Measurements from ENCODE around the gene ABTB1. TPM values are rescaled to one million over a fixed set of nuclear protein-coding genes. Genes with fewer than 3 reads are reported as not detected.
"Not testable (repeated sequence)": the region's sequence is repeated elsewhere in the genome, so short reads cannot be mapped to it uniquely, and the experiment has no call there.

Gene ABTB1
- total and polyA plus RNA-seq, 2 of the 13 experiments (the other 11 are each of a cell fraction or from before 2014, with no cell fraction given): 0.42 to 14.5 TPM

DNA sequence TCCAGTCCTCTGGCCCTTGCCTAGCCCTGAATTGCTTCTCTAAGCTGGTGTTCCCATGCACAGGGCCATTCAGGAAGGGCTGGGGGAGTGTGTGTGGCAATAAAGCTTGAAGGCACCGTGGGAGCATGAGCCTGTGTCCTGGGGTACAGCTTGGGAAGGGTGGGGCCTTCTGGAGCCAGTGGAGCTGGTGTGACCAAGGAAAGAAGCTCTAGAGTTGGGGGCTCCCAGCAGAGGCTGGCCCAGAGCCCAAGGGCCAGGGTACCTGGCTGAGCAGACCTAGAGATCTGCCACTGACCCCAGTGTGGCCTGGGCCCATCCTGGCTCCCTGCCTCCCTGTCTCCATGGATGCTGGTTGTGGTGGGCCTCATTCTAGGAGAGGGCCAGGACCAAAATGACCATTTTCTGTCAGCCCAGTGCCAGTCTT, 8.1 kb downstream of the ABTB1 start (continued):
- TF ChIP-seq, protein P1, sequence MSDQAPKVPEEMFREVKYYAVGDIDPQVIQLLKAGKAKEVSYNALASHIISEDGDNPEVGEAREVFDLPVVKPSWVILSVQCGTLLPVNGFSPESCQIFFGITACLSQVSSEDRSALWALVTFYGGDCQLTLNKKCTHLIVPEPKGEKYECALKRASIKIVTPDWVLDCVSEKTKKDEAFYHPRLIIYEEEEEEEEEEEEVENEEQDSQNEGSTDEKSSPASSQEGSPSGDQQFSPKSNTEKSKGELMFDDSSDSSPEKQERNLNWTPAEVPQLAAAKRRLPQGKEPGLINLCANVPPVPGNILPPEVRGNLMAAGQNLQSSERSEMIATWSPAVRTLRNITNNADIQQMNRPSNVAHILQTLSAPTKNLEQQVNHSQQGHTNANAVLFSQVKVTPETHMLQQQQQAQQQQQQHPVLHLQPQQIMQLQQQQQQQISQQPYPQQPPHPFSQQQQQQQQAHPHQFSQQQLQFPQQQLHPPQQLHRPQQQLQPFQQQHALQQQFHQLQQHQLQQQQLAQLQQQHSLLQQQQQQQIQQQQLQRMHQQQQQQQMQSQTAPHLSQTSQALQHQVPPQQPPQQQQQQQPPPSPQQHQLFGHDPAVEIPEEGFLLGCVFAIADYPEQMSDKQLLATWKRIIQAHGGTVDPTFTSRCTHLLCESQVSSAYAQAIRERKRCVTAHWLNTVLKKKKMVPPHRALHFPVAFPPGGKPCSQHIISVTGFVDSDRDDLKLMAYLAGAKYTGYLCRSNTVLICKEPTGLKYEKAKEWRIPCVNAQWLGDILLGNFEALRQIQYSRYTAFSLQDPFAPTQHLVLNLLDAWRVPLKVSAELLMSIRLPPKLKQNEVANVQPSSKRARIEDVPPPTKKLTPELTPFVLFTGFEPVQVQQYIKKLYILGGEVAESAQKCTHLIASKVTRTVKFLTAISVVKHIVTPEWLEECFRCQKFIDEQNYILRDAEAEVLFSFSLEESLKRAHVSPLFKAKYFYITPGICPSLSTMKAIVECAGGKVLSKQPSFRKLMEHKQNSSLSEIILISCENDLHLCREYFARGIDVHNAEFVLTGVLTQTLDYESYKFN (CRISPR knock-in tag; conservative IDR thresholded peaks at IDR 0.05): no peak
- TF ChIP-seq TSC22D2 (CRISPR knock-in tag; IDR thresholded peaks at IDR 0.05; ENCODE audit: borderline replicate concordance): no peak

DNA sequence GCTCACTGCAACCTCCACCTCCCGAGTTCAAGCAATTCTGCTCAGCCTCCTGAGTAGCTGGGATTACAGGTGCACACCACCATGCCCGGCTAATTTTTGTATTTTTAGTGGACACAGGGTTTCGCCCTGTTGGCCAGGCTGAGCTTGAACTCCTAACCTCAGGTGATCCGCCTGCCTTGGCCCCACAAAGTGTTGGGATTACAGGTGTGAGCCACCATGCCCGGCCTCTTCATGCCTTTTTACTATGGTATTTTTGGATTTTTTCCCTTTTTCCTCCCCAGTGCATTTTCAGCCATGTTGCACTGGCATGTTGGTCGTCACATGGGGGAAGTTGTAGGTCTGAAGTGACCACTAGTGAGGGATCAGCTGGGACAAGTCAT, 9.4 kb downstream of the ABTB1 start:
- H4K20me1 ChIP-seq (ENCODE audit: insufficient read depth, low read length); H3K27me3 ChIP-seq (ENCODE audit: control insufficient read depth in 1 of 2, insufficient read depth in 2 of 2, low read length in 2 of 2); FAIRE-seq; H3K27ac ChIP-seq (ENCODE audit: extremely low read length, insufficient read depth, low read length); intact Hi-C loops (cut with micrococcal nuclease; ENCODE audit: unreplicated experiment); ATAC-seq; H3K4me1 ChIP-seq (ENCODE audit: insufficient read depth, low read length); H3K36me3 ChIP-seq (replicated peaks in 1 of 2; ENCODE audit: control insufficient read depth in 1 of 2, insufficient read depth in 2 of 2, low read length in 2 of 2); H3K9ac ChIP-seq (ENCODE audit: insufficient read depth, low read depth, low read length); H3K4me2 ChIP-seq (ENCODE audit: low read depth, low read length); POLR2A ChIA-PET; DNase-seq (ENCODE audit: low spot score); BruUV-seq (replicated peaks); H3K4me3 ChIP-seq (replicated peaks in 1 of 3; ENCODE audit: insufficient read depth in 1 of 3, low read depth in 2 of 3, low read length in 3 of 3); CTCF ChIA-PET (ENCODE audit: low intra/inter-chr PET ratio, low total read pairs); H2AFZ ChIP-seq (ENCODE audit: low read length); H3K79me2 ChIP-seq (ENCODE audit: insufficient read depth, low read length); H3K9me3 ChIP-seq (ENCODE audit: low read length): not testable (repeated sequence)
- in situ Hi-C loops (cut with HindIII; ENCODE audit: extremely low pct_ligation_motif_present, low pct_unique_long_range_greater_than_20kb): loop anchor here (10.0 kb wide), 1 partner anchor 283 kb away; no protein-coding TSS in a partner anchor
- 40% methylated on average over 6 of the region's 6 CpGs for WGBS (ENCODE audit: low lambda C conversion rate)

- intact Hi-C loops (cut with micrococcal nuclease; ENCODE audit: unreplicated experiment) (no loop called here), in situ Hi-C loops (cut with HindIII; ENCODE audit: extremely low pct_ligation_motif_present, low pct_unique_long_range_greater_than_20kb) (loop anchor here (10.0 kb wide), 1 partner anchor 282 kb away; no protein-coding TSS in a partner anchor)
- Histone ChIP-seq H3K9ac (ENCODE audit: insufficient read depth, low read depth, low read length) (no peak overlapping the region), H3K4me1 (ENCODE audit: insufficient read depth, low read length) (no peaks in the 10 kb centered on the region), H3K79me2 (ENCODE audit: insufficient read depth, low read length) (no peaks in the 10 kb centered on the region), H4K20me1 (ENCODE audit: insufficient read depth, low read length) (no peaks in the 10 kb centered on the region), H3K9me3 (ENCODE audit: low read length) (no peaks in the 10 kb centered on the region), H3K27me3 (ENCODE audit: control insufficient read depth in 1 of 2, insufficient read depth in 2 of 2, low read length in 2 of 2) (no peaks in the 10 kb centered on the region; a peak in 1 of 5 replicates), H3K36me3 (replicated peaks in 1 of 2; ENCODE audit: control insufficient read depth in 1 of 2, insufficient read depth in 2 of 2, low read length in 2 of 2) (no peaks in the 10 kb centered on the region), H3K4me3 (replicated peaks in 1 of 3; ENCODE audit: insufficient read depth in 1 of 3, low read depth in 2 of 3, low read length in 3 of 3) (no peak overlapping the region), H3K4me2 (ENCODE audit: low read depth, low read length) (no peak overlapping the region), H3K27ac (ENCODE audit: extremely low read length, insufficient read depth, low read length) (no peak overlapping the region), H2AFZ (ENCODE audit: low read length) (no peak overlapping the region)
- CTCF ChIA-PET (ENCODE audit: low intra/inter-chr PET ratio, low total read pairs): no interaction called here
- DNase-seq (ENCODE audit: low spot score) (no peak), FAIRE-seq (no peak), ATAC-seq (no peak)
- WGBS (ENCODE audit: low lambda C conversion rate): 5% methylated on average over 2 of the region's 8 CpGs
- POLR2A ChIA-PET: no interaction called here
- BruUV-seq (replicated peaks): no TSS peak
- TF ChIP-seq JUN (CRISPR knock-in tag; IDR thresholded peaks at IDR 0.05): no peak
- TF ChIP-seq, protein P2, sequence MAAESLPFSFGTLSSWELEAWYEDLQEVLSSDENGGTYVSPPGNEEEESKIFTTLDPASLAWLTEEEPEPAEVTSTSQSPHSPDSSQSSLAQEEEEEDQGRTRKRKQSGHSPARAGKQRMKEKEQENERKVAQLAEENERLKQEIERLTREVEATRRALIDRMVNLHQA (CRISPR knock-in tag; IDR thresholded peaks at IDR 0.05): no peak
- TF ChIP-seq POGZ (CRISPR knock-in tag; IDR thresholded peaks at IDR 0.05): no peak
- no peak for TF ChIP-seq ZSCAN21 (CRISPR knock-in tag; IDR thresholded peaks at IDR 0.05; ENCODE audit: borderline replicate concordance)
- TF ChIP-seq SIX1 (CRISPR knock-in tag; IDR thresholded peaks at IDR 0.05; ENCODE audit: borderline replicate concordance): no peak
- no peak for TF ChIP-seq HINFP (CRISPR knock-in tag; IDR thresholded peaks at IDR 0.05; ENCODE audit: low read depth)
- TF ChIP-seq NFE2L1 (CRISPR knock-in tag; IDR thresholded peaks at IDR 0.05; ENCODE audit: borderline replicate concordance): no peak
- no peak for TF ChIP-seq IRX3 (CRISPR knock-in tag; IDR thresholded peaks at IDR 0.05; ENCODE audit: borderline replicate concordance, low read depth)
- TF ChIP-seq SMC3 (IDR thresholded peaks at IDR 0.05; ENCODE audit: low read length): no peak
These were observed 9.8 kb downstream of the ABTB1 start for GRCh38 chr3:127682561-127682960.

All from HepG2 (cell line).